Endothelial cell of umbilical vein (primary cell): ENCODE results near the gene LAMC3. TPM values are rescaled to one million over a fixed set of nuclear protein-coding genes. Genes with fewer than 3 reads are reported as not detected.

Experiments used
- BruUV-seq: library from RNA; stranded (reverse); fragments of 400-500 nt; replicated peaks from 2 replicates; lab custom pipeline; 2021; lab: Mats Ljungman, UMichigan
- CTCF ChIA-PET: fragments of 300-600, 350-600 bp; sonication (Branson Sonifier 250); formaldehyde crosslinking; loops from one replicate; lab custom pipeline; 2021; ENCODE audit warnings: antibody characterized with exemption, inconsistent platforms; lab: Charles Lee
- POLR2A ChIA-PET: fragments of 300-600, 350-600 bp; sonication (Branson Sonifier 250); formaldehyde crosslinking; loops from one replicate; lab custom pipeline; 2021; ENCODE audit warnings: antibody characterized with exemption, inconsistent platforms; lab: Charles Lee
- DNase-seq: peaks from one replicate; pipeline ENCODE4 v3.0.0-alpha.2; 2011; ENCODE audit warnings: low read depth, low spot score
- FAIRE-seq: peaks from 2 replicates; lab custom pipeline; 2011; peaks lifted over from hg19 to GRCh38; lab: Jason Lieb, UNC
- H2AFZ ChIP-seq: 2 replicates; pipeline ENCODE4 v1.6.0; 2012; ENCODE audit warnings: low read depth, low read length, control low read depth, inconsistent platforms
- H3K27ac ChIP-seq: 2 replicates; pipeline ENCODE4 v1.5.1; 2011; ENCODE audit warnings: low read depth, mild to moderate bottlenecking, control low read depth, low read length, moderate library complexity; ENCODE audit not compliant: insufficient read depth
- H3K27me3 ChIP-seq, 2 experiments: 2 replicates each; pipeline versions ENCODE4 v1.6.0 to v1.6.1; 2011; ENCODE audit warnings: low read length in 2 of 2, mixed read lengths in 1 of 2; ENCODE audit not compliant: control insufficient read depth in 2 of 2, insufficient read depth in 2 of 2
- H3K36me3 ChIP-seq, 2 experiments: 2 replicates in 1 of 2; 3 replicates in 1 of 2; pipeline ENCODE4 v1.5.1; 2011; ENCODE audit warnings: low read length in 2 of 2, mild to moderate bottlenecking in 1 of 2, moderate library complexity in 1 of 2; ENCODE audit not compliant: control insufficient read depth in 2 of 2, insufficient read depth in 2 of 2; ENCODE audit errors: extremely low read depth in 1 of 2
- H3K4me1 ChIP-seq: 3 replicates; pipeline ENCODE4 v1.5.1; 2011; ENCODE audit warnings: mild to moderate bottlenecking, low read length; ENCODE audit not compliant: control insufficient read depth, insufficient read depth; ENCODE audit errors: extremely low read depth
- H3K4me2 ChIP-seq: 2 replicates; pipeline ENCODE4 v1.6.1; 2011; ENCODE audit warnings: low read length, control low read depth, mixed read lengths; ENCODE audit not compliant: insufficient read depth
- H3K4me3 ChIP-seq, 3 experiments: fragments of 200-600 bp in 1 of 3; sonication (generic), shearing (Covaris generic) in 1 of 3; replicated peaks in 1 of 3; 2 replicates each; pipeline ENCODE4 v1.5.1; 2011 to 2016; ENCODE audit warnings: control low read depth in 3 of 3, low read length in 3 of 3, mild to moderate bottlenecking in 2 of 3, inconsistent platforms in 1 of 3, low read depth in 1 of 3, moderate library complexity in 1 of 3; ENCODE audit not compliant: insufficient read depth in 1 of 3
- H3K79me2 ChIP-seq: 2 replicates; pipeline ENCODE4 v1.6.0; 2012; ENCODE audit warnings: low read length, inconsistent platforms; ENCODE audit not compliant: control insufficient read depth, insufficient read depth
- H3K9ac ChIP-seq: replicated peaks from 2 replicates; pipeline ENCODE3; 2011; ENCODE audit warnings: low read length, control low read depth; ENCODE audit not compliant: insufficient read depth; ENCODE audit errors: extremely low read depth
- H3K9me1 ChIP-seq: replicated peaks from 3 replicates; pipeline ENCODE4 v1.6.0; 2011; ENCODE audit warnings: mild to moderate bottlenecking, low read length; ENCODE audit not compliant: control insufficient read depth, insufficient read depth; ENCODE audit errors: extremely low read depth
- H3K9me3 ChIP-seq: replicated peaks from 2 replicates; pipeline ENCODE4 v1.5.1; 2012; ENCODE audit warnings: low read length, inconsistent platforms; ENCODE audit not compliant: control insufficient read depth, insufficient read depth
- H4K20me1 ChIP-seq: replicated peaks from 2 replicates; pipeline ENCODE3; 2011; ENCODE audit warnings: mild to moderate bottlenecking, low read length; ENCODE audit not compliant: control insufficient read depth, insufficient read depth; ENCODE audit errors: extremely low read depth
- CTCF ChIP-seq, 2 donors: IDR thresholded peaks; 1 replicate in 1 of 2; 2 replicates in 1 of 2; pipeline ENCODE4 v1.5.1; 2011; ENCODE audit warnings: low read length in 2 of 2, mild to moderate bottlenecking in 2 of 2, moderate library complexity in 2 of 2, control low read depth in 1 of 2, inconsistent platforms in 1 of 2, low read depth in 1 of 2; ENCODE audit not compliant: insufficient read depth in 1 of 2; ENCODE audit errors: extremely low read depth in 1 of 2
- EZH2 ChIP-seq: IDR thresholded peaks from 2 replicates; pipeline ENCODE4 v1.6.1; 2012; ENCODE audit warnings: borderline replicate concordance, low read depth, mild to moderate bottlenecking, moderate library complexity, low read length, inconsistent platforms; ENCODE audit not compliant: severe bottlenecking
- FOS ChIP-seq: IDR thresholded peaks from 2 replicates; pipeline ENCODE4 v1.6.1; 2011; ENCODE audit warnings: mild to moderate bottlenecking, low read length, moderate library complexity, borderline replicate concordance; ENCODE audit not compliant: insufficient read depth
- GATA2 ChIP-seq: IDR thresholded peaks from 2 replicates; pipeline ENCODE4 v1.7.0; 2011; ENCODE audit warnings: low read depth, mild to moderate bottlenecking, moderate library complexity, mixed read lengths, low read length; ENCODE audit not compliant: insufficient read length, insufficient read depth
- JUN ChIP-seq: IDR thresholded peaks from 2 replicates; pipeline ENCODE4 v1.6.1; 2011; ENCODE audit warnings: borderline replicate concordance, low read depth; ENCODE audit not compliant: insufficient read length, insufficient read depth
- MAX ChIP-seq: IDR thresholded peaks from 2 replicates; pipeline ENCODE4 v1.6.1; 2011; ENCODE audit not compliant: insufficient read depth, insufficient read length
- MYC ChIP-seq: IDR thresholded peaks from one replicate; pipeline ENCODE4 v1.6.1; 2011; ENCODE audit warnings: mild to moderate bottlenecking, low read depth, low read length
- POLR2A ChIP-seq: IDR thresholded peaks from 2 replicates; pipeline ENCODE4 v1.6.1; 2012; ENCODE audit warnings: low read depth, mild to moderate bottlenecking, control low read depth, low read length
- POLR2AphosphoS5 ChIP-seq: IDR thresholded peaks from 2 replicates; pipeline ENCODE4 v1.6.1; 2012; ENCODE audit warnings: low read depth, mild to moderate bottlenecking, control low read depth, low read length, moderate library complexity; ENCODE audit not compliant: insufficient read depth
- dilution Hi-C: fragments of 300-500 bp; cut with MboI; formaldehyde crosslinking; loops from one replicate; pipeline ENCODE4 v1.15.0; 2019; ENCODE audit warnings: low sequenced_read_pairs; ENCODE audit not compliant: extremely low pct_ligation_motif_present
- intact Hi-C: fragments of 100-400 bp; cut with micrococcal nuclease; formaldehyde crosslinking; loops from one replicate; pipeline ENCODE4 v1.10.0; 2022
- polyA plus RNA-seq, 4 experiments: library from polyadenylated mRNA; depleted of rRNA in 3 of 4; stranded (reverse) in 3 of 4; unstranded in 1 of 4; fragments of >200 nt; gene quantifications; 2 replicates each; pipeline versions ENCODE4 v1.2.1 to v1.2.3, GENCODE V29; 2011 to 2012; ENCODE audit warnings: missing spikeins in 1 of 4
- total RNA-seq: library from RNA; stranded (reverse); gene quantifications from 2 replicates; pipeline ENCODE4 v1.2.3, GENCODE V29; 2021

Gene LAMC3
- total and polyA plus RNA-seq, 2 donors (not counting 3 experiments of a cell fraction or from before 2014, with no cell fraction given): 0.18 to 0.38 TPM

- H3K4me2 ChIP-seq: no peak overlapping the region
- DNase-seq: no peak
- H3K4me1 ChIP-seq: peaks cover 2% of the 10 kb centered on the region
- intact Hi-C loops: no loop called here
- no peak overlapping the region for H2AFZ ChIP-seq
- CTCF ChIA-PET: no interaction called here
- H3K4me3 ChIP-seq: no peak overlapping the region
- no peaks in the 10 kb centered on the region for H3K9me3 ChIP-seq
- H3K79me2 ChIP-seq: no peaks in the 10 kb centered on the region
- no peaks in the 10 kb centered on the region for H3K36me3 ChIP-seq
- no peak overlapping the region for H3K27ac ChIP-seq
- dilution Hi-C loops: no loop called here
- no peaks in the 10 kb centered on the region for H3K9me1 ChIP-seq
- no peak for FAIRE-seq
- H4K20me1 ChIP-seq: no peaks in the 10 kb centered on the region
- POLR2A ChIA-PET: no interaction called here
- BruUV-seq: no TSS peak
- no peak for TF ChIP-seq JUN
- no peak for TF ChIP-seq CTCF (IDR thresholded peaks at IDR 0.05; ENCODE audit: extremely low read depth in 1 of 2, insufficient read depth in 1 of 2, low read depth in 1 of 2, low read length in 2 of 2)
- TF ChIP-seq EZH2: no peak
- no peak for TF ChIP-seq POLR2A
- TF ChIP-seq MYC: no peak
- no peak for TF ChIP-seq GATA2
- no peak for TF ChIP-seq POLR2AphosphoS5
- no peak for TF ChIP-seq MAX
- no peak for TF ChIP-seq FOS
- H3K27me3 ChIP-seq: peaks cover 8 to 14% of the 10 kb centered on the region in 2 experiments
- no peak overlapping the region for H3K9ac ChIP-seq
Measured at GRCh38 chr9:131092030-131092429, 83.1 kb downstream of the LAMC3 start.
